C4-2B (cell line): Measurements from ENCODE around the gene CYP46A1.

Experiments
- H3K27ac ChIP-seq: fragments of 450-650 bp; 2 replicates; pipeline ENCODE4 v1.5.1; 2017
- ZFX ChIP-seq: fragments of 450-650 bp; IDR thresholded peaks from 2 replicates; pipeline ENCODE4 v1.6.1; 2017
- TF ChIP-seq, protein P1 (sequence below): fragments of 450-650 bp; conservative IDR thresholded peaks from 2 replicates; pipeline ENCODE4 v1.5.1; 2017; ENCODE audit warnings: mild to moderate bottlenecking

The CYP46A1 gene

DNA sequence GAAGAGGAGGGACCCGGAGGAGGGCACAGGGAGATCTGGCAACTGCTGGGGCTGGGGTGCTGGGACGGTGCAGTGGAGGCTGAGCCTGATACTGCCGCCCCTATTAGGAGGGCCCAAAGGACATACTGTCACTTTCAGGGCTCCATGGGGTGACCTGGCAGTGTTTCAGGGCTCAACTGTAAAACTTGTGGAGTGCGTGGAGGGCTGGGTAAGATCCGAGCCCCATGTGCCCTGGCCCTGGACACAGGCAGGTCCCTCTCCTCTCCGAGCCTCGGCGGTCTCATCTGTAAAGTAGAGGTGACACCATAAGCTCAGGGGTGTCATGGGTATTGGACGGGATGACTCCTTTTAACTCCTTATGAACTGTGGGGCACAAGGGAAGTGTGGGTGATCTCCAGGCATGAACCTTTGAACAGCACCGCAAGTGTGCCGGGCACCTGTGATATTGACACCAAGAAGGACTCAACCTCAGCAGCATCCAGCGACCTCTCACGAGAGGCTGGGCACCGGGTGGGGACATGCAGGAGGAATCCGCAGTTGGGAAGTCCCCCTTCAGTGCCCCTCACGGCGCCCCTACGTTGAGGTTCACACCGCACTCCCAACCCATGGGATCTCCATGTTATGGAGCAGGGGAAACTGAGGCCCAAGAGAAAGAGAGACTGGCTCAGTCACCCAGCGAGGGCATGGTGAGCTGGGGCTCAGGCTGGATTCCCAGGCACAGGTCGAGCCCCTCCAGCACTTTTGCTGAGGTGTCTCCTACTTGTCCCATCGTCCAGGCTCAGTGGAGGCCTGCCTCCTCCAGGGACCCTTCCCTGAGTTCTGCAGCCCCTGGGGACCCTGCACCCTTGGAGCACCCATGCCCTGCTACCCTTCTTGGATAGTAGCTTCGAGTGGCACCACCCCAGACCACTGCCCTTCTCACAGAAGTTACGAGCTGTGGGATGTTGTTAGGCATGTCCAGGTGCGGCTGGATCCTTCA, 58.7 kb downstream of the CYP46A1 start:
- TF ChIP-seq, protein P1, sequence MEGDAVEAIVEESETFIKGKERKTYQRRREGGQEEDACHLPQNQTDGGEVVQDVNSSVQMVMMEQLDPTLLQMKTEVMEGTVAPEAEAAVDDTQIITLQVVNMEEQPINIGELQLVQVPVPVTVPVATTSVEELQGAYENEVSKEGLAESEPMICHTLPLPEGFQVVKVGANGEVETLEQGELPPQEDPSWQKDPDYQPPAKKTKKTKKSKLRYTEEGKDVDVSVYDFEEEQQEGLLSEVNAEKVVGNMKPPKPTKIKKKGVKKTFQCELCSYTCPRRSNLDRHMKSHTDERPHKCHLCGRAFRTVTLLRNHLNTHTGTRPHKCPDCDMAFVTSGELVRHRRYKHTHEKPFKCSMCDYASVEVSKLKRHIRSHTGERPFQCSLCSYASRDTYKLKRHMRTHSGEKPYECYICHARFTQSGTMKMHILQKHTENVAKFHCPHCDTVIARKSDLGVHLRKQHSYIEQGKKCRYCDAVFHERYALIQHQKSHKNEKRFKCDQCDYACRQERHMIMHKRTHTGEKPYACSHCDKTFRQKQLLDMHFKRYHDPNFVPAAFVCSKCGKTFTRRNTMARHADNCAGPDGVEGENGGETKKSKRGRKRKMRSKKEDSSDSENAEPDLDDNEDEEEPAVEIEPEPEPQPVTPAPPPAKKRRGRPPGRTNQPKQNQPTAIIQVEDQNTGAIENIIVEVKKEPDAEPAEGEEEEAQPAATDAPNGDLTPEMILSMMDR: no peak
- no peak for TF ChIP-seq ZFX

GRCh38 chr14:99744199-99744872, 60.2 kb downstream of the CYP46A1 start:
- TF ChIP-seq, protein P1: no peak
- no peak for TF ChIP-seq ZFX
- H3K27ac ChIP-seq: no peak overlapping the region

More for the DNA sequence above, 58.7 kb downstream of the CYP46A1 start:
- no peak overlapping the region for H3K27ac ChIP-seq

GRCh38 chr14:99744873-99745224, 60.8 kb downstream of the CYP46A1 start:
- TF ChIP-seq, protein P1: no peak
- TF ChIP-seq ZFX: no peak
- H3K27ac ChIP-seq: no peak overlapping the region

DNA sequence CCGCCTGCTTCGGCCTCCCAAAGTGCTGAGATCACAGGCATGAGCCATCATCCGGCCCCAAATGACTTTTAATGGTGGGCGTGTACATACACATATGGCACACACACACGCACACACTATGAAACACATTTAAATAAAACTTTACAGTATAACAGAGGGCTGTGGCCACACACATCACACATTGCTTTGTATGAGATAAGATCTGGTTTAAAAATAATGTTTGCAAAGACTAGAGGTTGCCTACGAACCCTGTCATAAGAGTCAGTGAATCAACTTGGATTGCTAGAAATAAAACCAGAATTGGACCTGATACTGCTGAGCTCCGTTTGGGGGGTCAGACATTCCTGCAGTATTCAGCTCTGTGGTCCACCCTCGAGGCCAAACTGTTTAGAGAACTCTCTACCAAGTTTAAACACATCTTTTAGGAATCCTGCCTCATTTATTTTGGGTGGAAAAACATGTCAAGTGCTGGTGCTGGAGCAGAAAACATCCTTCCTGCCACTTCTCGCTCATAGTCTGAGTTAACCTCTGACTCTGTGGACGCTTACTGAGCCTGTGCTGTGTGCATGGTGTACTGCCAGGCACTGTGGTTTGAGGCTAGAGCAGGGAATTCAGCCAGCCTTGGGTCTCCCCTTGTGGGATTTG, 61.3 kb downstream of the CYP46A1 start:
- TF ChIP-seq, protein P1: no peak
- TF ChIP-seq ZFX: no peak
- H3K27ac ChIP-seq: no peak overlapping the region

GRCh38 chr14:99747167-99747566, 63.1 kb downstream of the CYP46A1 start:
- TF ChIP-seq, protein P1: no peak
- TF ChIP-seq ZFX: no peak

GRCh38 chr14:99747582-99748330, 63.7 kb downstream of the CYP46A1 start:
- TF ChIP-seq, protein P1: no peak
- no peak for TF ChIP-seq ZFX
- no peak overlapping the region for H3K27ac ChIP-seq

More at GRCh38 chr14:99747167-99747566, 63.1 kb downstream of the CYP46A1 start:
- no peak overlapping the region for H3K27ac ChIP-seq
